HUES6 (cell line): ENCODE results near the gene GMNN.
"Not testable (repeated sequence)": the region's sequence is repeated elsewhere in the genome, so short reads cannot be mapped to it uniquely, and the experiment has no call there.

Source experiments
- H3K27ac ChIP-seq: 2 replicates; pipeline ENCODE4 v1.7.0; 2013; ENCODE audit warnings: low read depth, mild to moderate bottlenecking, low read length, inconsistent platforms
- H3K27me3 ChIP-seq: 2 replicates; pipeline ENCODE4 v1.6.1; 2013; ENCODE audit warnings: low read length; ENCODE audit not compliant: control insufficient read depth, insufficient read depth
- H3K36me3 ChIP-seq: 2 replicates; pipeline ENCODE4 v1.6.1; 2013; ENCODE audit warnings: low read length; ENCODE audit not compliant: control insufficient read depth, insufficient read depth
- H3K4me1 ChIP-seq: 2 replicates; pipeline ENCODE4 v1.6.1; 2013; ENCODE audit warnings: low read length; ENCODE audit not compliant: control insufficient read depth, insufficient read depth
- H3K4me3 ChIP-seq: 2 replicates; pipeline ENCODE4 v1.5.1; 2013; ENCODE audit warnings: low read depth, low read length
- H3K9ac ChIP-seq: one replicate; pipeline ENCODE4 v1.6.1; 2013; ENCODE audit warnings: mild to moderate bottlenecking, low read length
- H3K9me3 ChIP-seq: 2 replicates; pipeline ENCODE4 v1.6.1; 2013; ENCODE audit warnings: low read depth, low read length; ENCODE audit not compliant: control insufficient read depth, insufficient read depth

The GMNN gene

DNA sequence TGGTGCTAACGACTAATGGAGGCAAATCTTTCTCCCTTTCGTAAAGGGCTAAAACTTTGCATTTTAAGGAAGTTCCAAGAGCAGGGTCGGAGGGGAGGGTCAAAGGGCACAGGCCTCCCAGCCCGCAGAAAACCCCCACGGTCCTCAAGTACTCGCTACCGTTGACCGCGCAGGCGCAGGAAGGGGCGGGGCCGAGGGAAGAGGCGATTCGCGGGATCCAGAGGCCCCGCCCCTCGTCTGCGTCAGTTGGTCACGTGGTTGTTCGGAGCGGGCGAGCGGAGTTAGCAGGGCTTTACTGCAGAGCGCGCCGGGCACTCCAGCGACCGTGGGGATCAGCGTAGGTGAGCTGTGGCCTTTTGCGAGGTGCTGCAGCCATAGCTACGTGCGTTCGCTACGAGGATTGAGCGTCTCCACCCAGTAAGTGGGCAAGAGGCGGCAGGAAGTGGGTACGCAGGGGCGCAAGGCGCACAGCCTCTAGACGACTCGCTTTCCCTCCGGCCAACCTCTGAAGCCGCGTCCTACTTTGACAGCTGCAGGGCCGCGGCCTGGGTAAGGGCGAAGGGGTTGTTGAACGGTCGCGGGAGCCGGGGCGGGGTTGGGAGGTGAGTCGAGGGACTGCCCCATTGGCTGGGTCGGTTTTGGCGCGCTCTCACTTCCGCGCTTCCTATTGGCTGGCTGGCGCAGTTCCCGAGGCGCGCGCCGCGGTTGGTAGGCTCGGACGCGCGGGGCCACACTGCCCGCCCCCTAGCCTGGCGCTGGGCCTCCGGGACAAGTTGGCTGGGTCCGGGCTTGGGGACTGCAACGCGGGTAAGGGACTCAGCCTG lies at the start of gene GMNN:
Gene GMNN (plus strand): TSS at position 242 of the 824 bp plus-strand sequence. CDS start 2,310 bp downstream, outside the sequence.
- H3K27me3 ChIP-seq, result no peaks in the 10 kb centered on the region
- peaks cover 22% of the 10 kb centered on the region for H3K36me3 ChIP-seq
- peak within 1 kb of the TSS; percentile 100 for H3K9ac ChIP-seq
- peaks cover 6% of the 10 kb centered on the region; the same call in 1 of the 2 replicates for H3K4me1 ChIP-seq
- H3K9me3 ChIP-seq, result no peaks in the 10 kb centered on the region
- peak within 1 kb of the TSS; percentile 97 for H3K4me3 ChIP-seq
- H3K27ac ChIP-seq, result peak within 1 kb of the TSS; percentile 96

DNA sequence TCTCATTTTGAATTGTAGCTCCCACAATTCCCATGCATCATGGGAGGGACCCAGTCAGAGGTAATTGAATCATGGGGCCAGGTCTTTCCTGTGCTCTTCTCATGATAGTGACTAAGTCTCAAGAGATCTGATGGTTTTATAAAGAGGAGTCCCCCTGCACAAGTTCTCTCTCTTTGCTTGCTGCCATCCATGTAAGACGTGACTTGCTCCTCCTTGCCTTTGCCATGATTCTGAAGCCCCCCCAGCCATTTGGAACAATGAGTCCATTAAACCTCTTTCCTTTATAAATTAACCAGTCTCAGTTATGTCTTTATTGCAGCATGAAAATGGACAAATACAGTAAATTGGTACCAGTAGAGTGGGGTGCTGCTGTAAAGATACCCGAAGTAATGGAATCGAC lies 44.1 kb upstream of the GMNN start:
- not testable (repeated sequence) for H3K9ac ChIP-seq, H3K4me3 ChIP-seq, H3K4me1 ChIP-seq, H3K27me3 ChIP-seq, H3K36me3 ChIP-seq, H3K27ac ChIP-seq
- peaks cover 26% of the 10 kb centered on the region for H3K9me3 ChIP-seq

DNA sequence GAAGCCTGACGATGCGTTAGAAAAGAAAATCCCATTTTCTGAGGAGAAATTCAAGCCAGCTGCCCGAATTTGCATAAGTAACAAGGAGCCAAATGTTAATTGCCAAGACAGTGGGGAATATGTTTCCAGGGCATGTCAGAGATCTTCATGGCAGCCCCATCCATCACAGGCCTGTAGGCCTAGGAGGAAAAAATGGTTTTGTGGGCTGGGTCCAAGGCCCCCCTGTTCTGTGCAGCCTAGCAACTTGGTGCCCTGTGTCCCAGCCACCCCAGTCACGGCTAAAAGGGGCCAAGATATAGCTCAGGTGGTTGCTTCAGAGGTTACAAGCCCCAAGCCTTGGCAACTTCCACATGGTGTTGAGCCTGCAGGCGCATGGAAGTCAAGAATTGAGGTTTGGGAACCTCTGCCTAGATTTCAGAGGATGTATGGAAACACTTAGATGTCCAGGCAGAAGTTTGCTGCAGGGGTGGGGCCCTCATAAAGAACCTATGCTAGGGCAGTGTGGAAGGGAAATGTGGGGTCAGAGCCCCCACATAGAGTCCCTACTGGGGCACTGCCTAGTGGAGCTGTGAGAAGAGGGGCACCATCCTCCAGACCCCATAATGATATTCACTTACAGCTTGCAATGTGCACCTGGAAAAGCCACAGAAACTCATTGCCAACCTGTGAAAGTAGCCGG lies 43.1 kb upstream of the GMNN start:
- not testable (repeated sequence) for H3K4me1 ChIP-seq, H3K27ac ChIP-seq, H3K4me3 ChIP-seq, H3K27me3 ChIP-seq, H3K9ac ChIP-seq, H3K36me3 ChIP-seq
- peaks cover 26% of the 10 kb centered on the region for H3K9me3 ChIP-seq

DNA sequence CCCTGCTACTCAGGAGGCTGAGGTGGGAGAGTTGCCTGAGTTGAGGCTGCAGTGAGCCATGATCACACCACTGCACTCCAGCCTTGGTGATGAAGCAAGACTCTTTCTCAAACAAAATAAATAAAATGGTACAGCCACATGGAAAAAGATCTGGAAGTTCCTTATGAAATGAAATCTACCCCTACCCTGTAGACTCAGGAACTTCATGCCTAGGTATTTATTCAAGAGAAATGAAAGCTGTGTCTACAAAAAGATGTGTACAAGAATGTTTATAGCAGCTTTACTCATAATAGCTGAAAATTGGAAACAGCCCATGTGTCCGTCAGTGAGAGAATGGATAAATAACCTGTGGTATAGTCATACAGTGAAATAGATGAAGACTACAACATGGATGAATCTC lies 40.6 kb upstream of the GMNN start:
- H3K36me3 ChIP-seq, result no peaks in the 10 kb centered on the region
- no peaks in the 10 kb centered on the region for H3K4me1 ChIP-seq
- no peak overlapping the region for H3K27ac ChIP-seq
- H3K4me3 ChIP-seq, result no peak overlapping the region
- H3K9ac ChIP-seq, result no peak overlapping the region
- peaks cover 26% of the 10 kb centered on the region for H3K9me3 ChIP-seq
- no peaks in the 10 kb centered on the region for H3K27me3 ChIP-seq

DNA sequence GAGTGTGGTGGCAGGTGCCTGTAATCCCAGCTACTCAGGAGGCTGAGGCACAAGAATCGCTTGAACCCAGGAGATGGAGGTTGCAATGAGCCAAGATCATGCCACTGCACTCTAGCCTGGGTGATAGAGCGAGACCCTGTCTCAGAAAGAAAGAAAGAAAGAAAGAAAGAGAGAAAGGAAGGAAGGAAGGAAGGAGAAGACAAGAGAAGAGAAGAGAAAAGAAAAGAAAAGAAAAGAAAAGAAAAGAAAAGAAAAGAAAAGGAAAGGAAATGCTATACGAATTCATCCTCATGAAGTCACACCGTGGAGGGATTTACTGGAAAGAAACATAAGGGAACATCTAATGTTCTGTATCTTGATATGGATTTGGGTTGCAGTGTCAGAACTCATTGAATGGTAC lies 40.0 kb upstream of the GMNN start:
- H3K4me1 ChIP-seq, H3K27ac ChIP-seq, H3K4me3 ChIP-seq, H3K36me3 ChIP-seq, H3K9ac ChIP-seq, H3K27me3 ChIP-seq: not testable (repeated sequence)
- peaks cover 25% of the 10 kb centered on the region for H3K9me3 ChIP-seq

DNA sequence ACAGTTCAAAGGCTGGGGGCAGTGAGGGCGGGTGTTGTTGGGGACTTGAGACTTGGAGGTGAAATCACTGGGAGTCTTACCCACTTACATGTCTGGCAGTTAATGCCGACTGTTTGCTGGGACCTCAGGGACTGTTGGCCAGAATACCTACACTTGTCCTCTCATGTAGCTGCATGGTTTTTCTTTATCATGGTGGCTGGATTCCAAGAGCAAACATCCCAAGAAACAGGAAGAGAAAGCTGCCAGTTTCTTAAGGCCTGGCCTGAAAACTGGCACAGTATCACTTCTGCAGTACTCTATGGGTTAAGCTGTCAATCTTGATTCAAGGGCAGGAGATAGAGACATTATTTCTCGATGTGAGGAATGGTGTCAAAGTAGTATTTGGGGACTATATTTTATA lies 36.0 kb upstream of the GMNN start:
- Histone ChIP-seq H3K9me3 (no peaks in the 10 kb centered on the region), H3K36me3 (no peaks in the 10 kb centered on the region), H3K4me3 (no peak overlapping the region), H3K9ac (no peak overlapping the region), H3K27ac (no peak overlapping the region), H3K4me1 (no peaks in the 10 kb centered on the region), H3K27me3 (no peaks in the 10 kb centered on the region)

DNA sequence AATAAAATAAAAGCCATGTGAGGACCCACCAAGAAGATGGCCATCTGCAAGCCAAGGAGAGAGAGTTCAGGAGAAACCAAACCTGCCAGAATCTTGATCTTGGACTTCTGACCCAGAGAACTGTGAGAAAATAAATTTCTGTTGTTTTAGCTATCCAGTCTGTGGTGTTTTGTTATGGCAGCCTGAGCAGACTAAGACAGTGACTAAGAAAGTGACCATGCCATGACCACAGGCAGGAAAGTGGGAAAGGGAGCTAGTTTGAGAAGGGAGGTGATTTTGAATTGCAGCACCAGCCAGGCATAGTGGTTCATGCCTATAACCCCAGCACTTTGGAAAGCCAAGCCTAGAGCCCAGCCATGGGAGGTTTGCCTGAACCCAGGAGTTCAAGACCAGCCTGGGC lies 33.9 kb upstream of the GMNN start:
- Histone ChIP-seq H3K27ac (no peak overlapping the region), H3K4me3 (no peak overlapping the region), H3K36me3 (no peaks in the 10 kb centered on the region), H3K27me3 (no peaks in the 10 kb centered on the region), H3K9me3 (no peaks in the 10 kb centered on the region), H3K4me1 (no peaks in the 10 kb centered on the region), H3K9ac (no peak overlapping the region)

DNA sequence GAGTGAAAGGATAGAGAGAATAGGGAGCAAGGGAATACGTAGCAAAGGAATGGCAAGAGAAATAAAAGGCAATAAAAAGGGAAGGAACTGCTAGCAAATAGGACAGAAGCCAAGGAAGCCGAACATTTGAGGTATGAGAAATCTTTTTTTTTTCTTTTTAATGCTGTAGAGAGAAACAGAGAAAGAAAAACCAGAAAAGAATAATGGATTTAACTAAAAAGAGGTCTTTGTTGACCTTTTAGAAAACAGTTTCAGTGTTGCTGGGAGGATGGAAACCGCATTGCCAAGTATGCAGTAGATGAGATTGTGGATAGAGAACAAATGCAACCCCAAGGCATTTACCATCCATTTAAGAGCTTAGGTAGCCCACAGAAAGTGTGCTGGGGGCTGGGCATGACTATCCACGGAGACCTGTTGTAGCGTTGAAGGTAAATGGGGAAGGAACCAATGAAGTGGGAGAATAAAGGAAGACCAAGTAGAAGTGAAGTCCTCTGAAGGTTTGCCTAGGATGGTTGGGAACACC lies 32.5 kb upstream of the GMNN start:
- H3K4me3 ChIP-seq, result no peak overlapping the region
- no peaks in the 10 kb centered on the region for H3K36me3 ChIP-seq
- no peaks in the 10 kb centered on the region for H3K9me3 ChIP-seq
- H3K27ac ChIP-seq, result no peak overlapping the region
- no peaks in the 10 kb centered on the region for H3K27me3 ChIP-seq
- H3K4me1 ChIP-seq, result no peaks in the 10 kb centered on the region
- H3K9ac ChIP-seq, result no peak overlapping the region

DNA sequence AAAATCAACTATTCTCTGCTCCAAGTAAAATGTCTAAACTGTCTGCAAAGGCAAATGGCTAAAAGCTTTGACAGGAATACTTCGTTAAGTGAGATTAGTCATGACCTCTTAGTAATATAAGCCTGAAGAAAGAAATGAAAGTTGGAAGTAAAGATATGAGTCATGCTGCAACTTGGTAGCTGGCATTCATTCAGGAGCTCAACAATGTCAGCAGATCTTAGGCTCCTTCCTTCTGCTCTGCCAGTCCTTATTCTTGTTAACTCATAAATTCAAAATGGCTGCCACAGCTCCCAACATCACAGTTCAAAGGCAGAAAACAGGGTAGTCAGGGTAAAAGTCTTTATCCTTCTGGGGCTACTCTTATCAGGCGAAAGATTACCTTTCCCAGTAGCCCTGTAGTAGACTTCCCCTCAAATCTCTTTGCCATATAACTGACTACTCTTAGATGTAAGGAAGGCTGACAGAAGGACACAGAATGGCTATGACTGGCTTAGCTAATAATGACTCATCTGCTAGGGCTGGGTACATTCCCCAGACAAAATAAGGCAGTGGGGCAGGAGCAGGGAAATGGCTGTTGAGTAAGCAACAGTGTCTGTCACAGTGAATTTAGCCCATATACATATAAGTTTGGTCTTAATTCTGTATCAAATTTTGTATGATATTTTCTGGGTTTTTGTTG lies 31.3 kb upstream of the GMNN start:
- H3K9ac ChIP-seq, result no peak overlapping the region
- no peaks in the 10 kb centered on the region for H3K27me3 ChIP-seq
- no peak overlapping the region for H3K4me3 ChIP-seq
- no peak overlapping the region for H3K27ac ChIP-seq
- no peaks in the 10 kb centered on the region for H3K4me1 ChIP-seq
- H3K9me3 ChIP-seq, result no peaks in the 10 kb centered on the region
- H3K36me3 ChIP-seq, result no peaks in the 10 kb centered on the region

DNA sequence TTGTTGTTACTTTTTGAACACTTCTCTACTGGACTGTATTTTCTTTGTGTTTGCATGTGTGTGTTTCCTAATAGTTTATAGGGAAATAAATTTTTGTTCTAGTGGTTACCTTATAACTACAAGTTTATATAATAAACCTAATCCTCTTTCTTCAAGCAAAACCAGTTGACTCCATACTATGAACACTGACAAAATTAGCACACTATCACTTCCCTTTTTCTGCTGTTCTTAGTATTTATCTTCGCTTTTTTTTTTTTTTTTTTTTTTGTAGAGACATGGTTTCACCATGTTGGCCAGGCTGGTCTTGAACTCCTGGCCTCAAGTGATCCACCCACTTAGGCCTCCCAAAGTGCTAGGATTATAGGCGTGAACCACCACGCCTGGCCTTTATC lies 30.8 kb upstream of the GMNN start:
- Histone ChIP-seq H3K4me3 (no peak overlapping the region), H3K27ac (no peak overlapping the region), H3K4me1 (no peaks in the 10 kb centered on the region), H3K27me3 (no peaks in the 10 kb centered on the region), H3K9me3 (no peaks in the 10 kb centered on the region), H3K36me3 (no peaks in the 10 kb centered on the region), H3K9ac (no peak overlapping the region)

DNA sequence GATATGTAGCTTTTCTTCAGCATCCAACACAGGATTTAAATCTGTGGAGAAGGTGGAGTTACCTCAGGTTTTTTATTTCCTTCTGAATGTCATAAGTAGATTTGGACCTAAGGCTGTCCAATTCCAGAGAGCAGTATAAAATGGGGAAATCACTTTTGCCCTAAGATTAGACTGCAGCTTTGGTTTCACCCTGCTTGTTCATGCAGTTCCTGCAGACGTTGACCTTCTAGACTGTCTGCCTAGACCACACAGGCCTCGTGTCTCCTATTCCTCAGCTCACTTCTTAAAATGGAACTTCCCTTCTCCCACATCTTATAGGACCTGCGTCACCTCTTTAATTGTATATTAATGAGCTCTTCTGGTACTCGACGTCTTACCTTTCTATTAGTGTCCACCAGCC lies 29.8 kb upstream of the GMNN start:
- no peak overlapping the region for H3K27ac ChIP-seq
- no peak overlapping the region for H3K9ac ChIP-seq
- no peaks in the 10 kb centered on the region for H3K36me3 ChIP-seq
- H3K4me3 ChIP-seq, result no peak overlapping the region
- H3K9me3 ChIP-seq, result no peaks in the 10 kb centered on the region
- no peaks in the 10 kb centered on the region for H3K27me3 ChIP-seq
- H3K4me1 ChIP-seq, result no peaks in the 10 kb centered on the region
